Stromal cell of bone marrow (primary cell): ENCODE data around the gene GAGE12F.
"Not testable (repeated sequence)": the region's sequence is repeated elsewhere in the genome, so short reads cannot be mapped to it uniquely, and the experiment has no call there.

Experiments
- DNase-seq: peaks from one replicate; pipeline ENCODE4 v3.0.0-alpha.2; 2012; ENCODE audit warnings: low read depth

The GAGE12F gene, protein sequence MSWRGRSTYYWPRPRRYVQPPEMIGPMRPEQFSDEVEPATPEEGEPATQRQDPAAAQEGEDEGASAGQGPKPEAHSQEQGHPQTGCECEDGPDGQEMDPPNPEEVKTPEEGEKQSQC

DNA sequence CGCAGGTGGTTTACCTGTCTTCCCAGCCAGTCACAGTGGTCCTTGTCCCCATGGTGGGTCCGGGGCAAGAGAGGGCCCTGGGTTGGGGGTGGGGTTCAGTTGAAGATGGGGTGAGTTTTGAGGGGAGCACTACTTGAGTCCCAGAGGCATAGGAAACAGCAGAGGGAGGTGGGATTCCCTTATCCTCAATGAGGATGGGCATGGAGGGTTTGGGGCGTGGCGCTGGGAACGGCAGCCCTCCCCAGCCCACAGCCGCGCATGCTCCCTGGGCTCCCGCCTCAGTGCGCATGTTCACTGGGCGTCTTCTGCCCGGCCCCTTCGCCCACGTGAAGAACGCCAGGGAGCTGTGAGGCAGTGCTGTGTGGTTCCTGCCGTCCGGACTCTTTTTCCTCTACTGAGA, at the start of gene GAGE12F:
Gene GAGE12F, plus strand, starts transcription at position 301 of the 400 bp plus-strand sequence. CDS start 1,155 bp downstream, outside the sequence.
- DNase-seq = not testable (repeated sequence)

DNA sequence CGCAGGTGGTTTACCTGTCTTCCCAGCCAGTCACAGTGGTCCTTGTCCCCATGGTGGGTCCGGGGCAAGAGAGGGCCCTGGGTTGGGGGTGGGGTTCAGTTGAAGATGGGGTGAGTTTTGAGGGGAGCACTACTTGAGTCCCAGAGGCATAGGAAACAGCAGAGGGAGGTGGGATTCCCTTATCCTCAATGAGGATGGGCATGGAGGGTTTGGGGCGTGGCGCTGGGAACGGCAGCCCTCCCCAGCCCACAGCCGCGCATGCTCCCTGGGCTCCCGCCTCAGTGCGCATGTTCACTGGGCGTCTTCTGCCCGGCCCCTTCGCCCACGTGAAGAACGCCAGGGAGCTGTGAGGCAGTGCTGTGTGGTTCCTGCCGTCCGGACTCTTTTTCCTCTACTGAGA, 28.8 kb upstream of the GAGE12F start, which contains the start of gene GAGE12C:
Gene GAGE12C, plus strand, starts transcription at position 301 of the 400 bp plus-strand sequence. CDS start 1,155 bp downstream, outside the sequence.
- not testable (repeated sequence) for DNase-seq

DNA sequence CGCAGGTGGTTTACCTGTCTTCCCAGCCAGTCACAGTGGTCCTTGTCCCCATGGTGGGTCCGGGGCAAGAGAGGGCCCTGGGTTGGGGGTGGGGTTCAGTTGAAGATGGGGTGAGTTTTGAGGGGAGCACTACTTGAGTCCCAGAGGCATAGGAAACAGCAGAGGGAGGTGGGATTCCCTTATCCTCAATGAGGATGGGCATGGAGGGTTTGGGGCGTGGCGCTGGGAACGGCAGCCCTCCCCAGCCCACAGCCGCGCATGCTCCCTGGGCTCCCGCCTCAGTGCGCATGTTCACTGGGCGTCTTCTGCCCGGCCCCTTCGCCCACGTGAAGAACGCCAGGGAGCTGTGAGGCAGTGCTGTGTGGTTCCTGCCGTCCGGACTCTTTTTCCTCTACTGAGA, 19.2 kb upstream of the GAGE12F start, which contains the start of gene GAGE12D:
Gene GAGE12D, plus strand, starts transcription at position 301 of the 400 bp plus-strand sequence. CDS start 1,155 bp downstream, outside the sequence.
- DNase-seq = not testable (repeated sequence)

DNA sequence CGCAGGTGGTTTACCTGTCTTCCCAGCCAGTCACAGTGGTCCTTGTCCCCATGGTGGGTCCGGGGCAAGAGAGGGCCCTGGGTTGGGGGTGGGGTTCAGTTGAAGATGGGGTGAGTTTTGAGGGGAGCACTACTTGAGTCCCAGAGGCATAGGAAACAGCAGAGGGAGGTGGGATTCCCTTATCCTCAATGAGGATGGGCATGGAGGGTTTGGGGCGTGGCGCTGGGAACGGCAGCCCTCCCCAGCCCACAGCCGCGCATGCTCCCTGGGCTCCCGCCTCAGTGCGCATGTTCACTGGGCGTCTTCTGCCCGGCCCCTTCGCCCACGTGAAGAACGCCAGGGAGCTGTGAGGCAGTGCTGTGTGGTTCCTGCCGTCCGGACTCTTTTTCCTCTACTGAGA, 9.7 kb upstream of the GAGE12F start, which contains the start of gene GAGE12E:
Gene GAGE12E, plus strand, starts transcription at position 301 of the 400 bp plus-strand sequence. CDS start 1,155 bp downstream, outside the sequence.
- not testable (repeated sequence) for DNase-seq

DNA sequence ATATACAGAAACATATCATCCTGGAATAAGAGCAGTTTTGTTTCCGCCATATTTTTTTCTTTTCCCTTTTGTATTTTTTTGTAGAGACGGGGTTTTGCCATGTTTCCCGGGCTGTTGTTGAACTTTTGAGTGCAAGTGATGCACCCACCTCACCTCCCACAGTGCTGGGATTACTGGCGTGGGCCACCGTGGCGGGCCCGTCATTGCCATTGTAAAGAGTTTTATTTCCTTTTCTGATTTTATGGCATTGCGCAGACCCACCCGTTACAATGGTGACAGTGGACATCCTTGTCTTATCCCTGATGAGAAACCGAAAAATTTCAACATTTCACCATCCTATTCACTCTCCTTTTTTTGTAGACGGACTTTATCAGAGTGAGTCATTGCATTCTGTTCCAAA, 8.1 kb downstream of the GAGE12F start:
- not testable (repeated sequence) for DNase-seq

DNA sequence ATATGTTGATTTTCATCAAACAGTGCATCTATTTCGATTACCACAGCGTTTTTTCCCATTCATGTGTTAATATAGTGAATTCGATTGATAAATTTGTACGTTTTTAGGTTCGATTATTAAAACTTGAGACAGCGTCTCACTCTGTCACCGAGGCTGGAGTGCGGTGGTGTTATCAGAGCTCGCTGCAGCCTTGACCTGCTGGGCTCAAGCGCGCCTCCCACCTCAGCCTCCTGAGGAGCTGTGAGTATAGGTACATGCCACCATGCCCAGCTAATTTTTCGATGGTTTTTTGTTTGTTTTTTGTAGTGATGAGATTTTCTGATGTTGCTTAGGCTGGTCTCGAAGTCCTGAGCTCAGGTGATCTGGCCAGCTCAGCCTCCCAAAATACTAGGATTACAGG, 8.5 kb downstream of the GAGE12F start:
- DNase-seq = not testable (repeated sequence)

DNA sequence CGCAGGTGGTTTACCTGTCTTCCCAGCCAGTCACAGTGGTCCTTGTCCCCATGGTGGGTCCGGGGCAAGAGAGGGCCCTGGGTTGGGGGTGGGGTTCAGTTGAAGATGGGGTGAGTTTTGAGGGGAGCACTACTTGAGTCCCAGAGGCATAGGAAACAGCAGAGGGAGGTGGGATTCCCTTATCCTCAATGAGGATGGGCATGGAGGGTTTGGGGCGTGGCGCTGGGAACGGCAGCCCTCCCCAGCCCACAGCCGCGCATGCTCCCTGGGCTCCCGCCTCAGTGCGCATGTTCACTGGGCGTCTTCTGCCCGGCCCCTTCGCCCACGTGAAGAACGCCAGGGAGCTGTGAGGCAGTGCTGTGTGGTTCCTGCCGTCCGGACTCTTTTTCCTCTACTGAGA, 9.5 kb downstream of the GAGE12F start, which contains the start of gene GAGE12G:
Gene GAGE12G, plus strand, starts transcription at position 301 of the 400 bp plus-strand sequence. CDS start 1,155 bp downstream, outside the sequence.
- DNase-seq = not testable (repeated sequence)

DNA sequence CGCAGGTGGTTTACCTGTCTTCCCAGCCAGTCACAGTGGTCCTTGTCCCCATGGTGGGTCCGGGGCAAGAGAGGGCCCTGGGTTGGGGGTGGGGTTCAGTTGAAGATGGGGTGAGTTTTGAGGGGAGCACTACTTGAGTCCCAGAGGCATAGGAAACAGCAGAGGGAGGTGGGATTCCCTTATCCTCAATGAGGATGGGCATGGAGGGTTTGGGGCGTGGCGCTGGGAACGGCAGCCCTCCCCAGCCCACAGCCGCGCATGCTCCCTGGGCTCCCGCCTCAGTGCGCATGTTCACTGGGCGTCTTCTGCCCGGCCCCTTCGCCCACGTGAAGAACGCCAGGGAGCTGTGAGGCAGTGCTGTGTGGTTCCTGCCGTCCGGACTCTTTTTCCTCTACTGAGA, 19.0 kb downstream of the GAGE12F start, which contains the start of gene GAGE12H:
Gene GAGE12H, plus strand, starts transcription at position 301 of the 400 bp plus-strand sequence. CDS start 1,155 bp downstream, outside the sequence.
- not testable (repeated sequence) for DNase-seq

DNA sequence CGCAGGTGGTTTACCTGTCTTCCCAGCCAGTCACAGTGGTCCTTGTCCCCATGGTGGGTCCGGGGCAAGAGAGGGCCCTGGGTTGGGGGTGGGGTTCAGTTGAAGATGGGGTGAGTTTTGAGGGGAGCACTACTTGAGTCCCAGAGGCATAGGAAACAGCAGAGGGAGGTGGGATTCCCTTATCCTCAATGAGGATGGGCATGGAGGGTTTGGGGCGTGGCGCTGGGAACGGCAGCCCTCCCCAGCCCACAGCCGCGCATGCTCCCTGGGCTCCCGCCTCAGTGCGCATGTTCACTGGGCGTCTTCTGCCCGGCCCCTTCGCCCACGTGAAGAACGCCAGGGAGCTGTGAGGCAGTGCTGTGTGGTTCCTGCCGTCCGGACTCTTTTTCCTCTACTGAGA, 28.6 kb downstream of the GAGE12F start, which contains the start of gene GAGE2A:
Gene GAGE2A, plus strand, starts transcription at position 301 of the 400 bp plus-strand sequence. CDS start 1,155 bp downstream, outside the sequence.
- DNase-seq = not testable (repeated sequence)

DNA sequence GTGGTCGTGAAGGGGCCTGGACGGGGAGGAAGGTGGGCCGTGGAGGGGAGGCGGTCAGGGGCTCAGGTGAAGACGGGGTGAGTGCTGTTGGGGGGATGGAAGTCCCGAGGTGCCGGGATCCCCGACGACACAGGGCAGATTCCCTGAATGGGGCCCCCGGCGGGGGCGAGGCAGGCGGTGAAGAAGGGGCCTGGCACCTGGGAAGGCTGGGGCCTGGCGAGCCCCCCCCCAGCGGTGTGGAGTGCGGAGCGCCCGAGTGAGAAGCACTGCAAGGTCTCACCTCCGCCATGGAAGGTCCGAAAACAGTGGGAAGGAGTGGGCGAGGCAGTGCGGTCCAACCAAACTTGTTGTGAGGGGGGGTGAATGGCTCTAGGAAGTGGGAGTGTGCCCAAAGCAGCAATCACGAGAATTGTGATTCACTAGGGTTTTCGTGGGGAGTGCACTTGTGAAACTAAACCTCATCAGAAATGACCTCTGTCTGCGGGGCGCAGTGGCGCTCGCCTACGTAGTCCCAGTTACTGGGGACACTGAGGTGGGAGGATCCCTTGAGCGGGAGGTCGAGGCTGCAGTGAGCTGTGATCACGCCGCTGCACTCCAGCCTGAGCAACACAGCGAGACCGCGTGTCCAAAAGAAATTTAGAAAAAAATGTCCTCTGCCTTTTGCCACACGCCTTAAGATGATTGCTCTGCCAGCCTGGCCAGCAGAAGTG, 29.3 kb downstream of the GAGE12F start:
- DNase-seq = not testable (repeated sequence)

DNA sequence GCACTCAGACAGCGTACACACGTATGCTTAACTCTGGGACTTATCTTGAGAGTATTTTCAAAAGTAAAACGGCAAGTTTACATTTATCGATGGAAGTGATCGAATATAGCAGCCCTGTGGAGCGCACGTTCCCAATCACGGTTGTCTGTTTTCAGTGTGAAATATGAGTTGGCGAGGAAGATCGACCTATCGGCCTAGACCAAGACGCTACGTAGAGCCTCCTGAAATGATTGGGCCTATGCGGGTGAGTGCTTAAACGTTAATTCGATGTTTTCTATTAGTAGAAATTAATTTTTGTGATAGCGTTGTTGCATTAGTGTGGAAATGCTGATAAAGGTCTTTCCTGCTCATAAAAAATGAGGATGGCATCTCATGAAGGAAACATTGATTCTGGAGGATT, 29.8 kb downstream of the GAGE12F start:
- DNase-seq = not testable (repeated sequence)

DNA sequence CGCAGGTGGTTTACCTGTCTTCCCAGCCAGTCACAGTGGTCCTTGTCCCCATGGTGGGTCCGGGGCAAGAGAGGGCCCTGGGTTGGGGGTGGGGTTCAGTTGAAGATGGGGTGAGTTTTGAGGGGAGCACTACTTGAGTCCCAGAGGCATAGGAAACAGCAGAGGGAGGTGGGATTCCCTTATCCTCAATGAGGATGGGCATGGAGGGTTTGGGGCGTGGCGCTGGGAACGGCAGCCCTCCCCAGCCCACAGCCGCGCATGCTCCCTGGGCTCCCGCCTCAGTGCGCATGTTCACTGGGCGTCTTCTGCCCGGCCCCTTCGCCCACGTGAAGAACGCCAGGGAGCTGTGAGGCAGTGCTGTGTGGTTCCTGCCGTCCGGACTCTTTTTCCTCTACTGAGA, 38.1 kb downstream of the GAGE12F start, which contains the start of gene GAGE1:
Gene GAGE1, plus strand, starts transcription at position 301 of the 400 bp plus-strand sequence. CDS start 1,155 bp downstream, outside the sequence.
- not testable (repeated sequence) for DNase-seq

DNA sequence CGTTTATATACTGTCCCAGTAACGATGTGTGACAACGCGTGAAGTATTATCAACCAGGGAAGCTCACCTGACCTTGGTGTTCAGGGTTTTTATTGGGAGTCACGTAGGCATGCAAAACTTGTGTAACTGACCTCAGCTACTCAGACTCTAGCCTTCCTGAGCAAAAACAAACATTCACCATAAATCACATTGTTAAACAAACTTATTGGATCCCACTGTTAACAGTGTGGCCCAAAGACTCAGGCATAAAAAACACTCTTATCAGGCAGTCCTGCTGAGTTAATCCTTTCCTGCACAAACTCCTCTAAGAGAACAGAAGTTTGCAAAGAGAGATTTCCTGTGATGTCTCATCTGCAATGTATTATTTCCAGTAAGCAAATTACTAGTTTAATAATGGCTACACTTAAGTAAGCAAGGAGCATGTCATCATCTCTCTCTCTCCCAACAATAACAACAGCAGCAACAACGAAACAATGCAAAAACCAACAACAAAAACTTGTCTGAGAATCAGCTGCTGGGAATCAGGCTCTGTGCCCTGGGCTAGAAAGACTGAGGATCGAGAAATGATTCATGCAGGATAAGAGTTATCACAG, 50.2 kb downstream of the GAGE12F start:
- no peak for DNase-seq
